ENCODE measurements around the gene MRO. TPM values are rescaled to one million over a fixed set of nuclear protein-coding genes. Genes with fewer than 3 reads are reported as not detected.

MRO gene
- total and polyA plus RNA-seq, 12 donors: 0.22 to 4.3 (median 1.6) TPM

DNA sequence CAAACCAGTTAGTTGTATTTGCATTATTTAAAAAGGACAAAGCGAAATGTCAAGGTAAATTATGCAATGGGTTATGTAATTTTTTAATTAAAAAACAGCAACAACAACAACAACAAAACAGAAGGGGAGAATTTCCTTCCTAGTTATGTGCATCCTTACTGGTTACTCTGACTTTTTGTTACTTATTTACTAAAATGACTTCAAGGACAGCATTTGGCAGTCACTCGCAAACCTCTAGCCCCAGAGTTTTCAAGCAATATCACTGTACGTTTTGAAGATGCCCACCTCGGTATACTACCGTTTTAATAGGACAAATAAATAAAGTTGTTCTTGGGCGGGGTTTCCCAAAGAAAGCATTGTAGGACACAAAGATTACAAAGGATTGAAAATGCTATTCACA, 24.7 kb upstream of the MRO start:
- H3K27me3 ChIP-seq: no peaks in the 10 kb centered on the region
- 72 to 80% methylated on average over 6 of the region's 6 CpGs for WGBS, 2 donors
- no peaks in the 10 kb centered on the region for H3K36me3 ChIP-seq
- H3K4me3 ChIP-seq: no peak overlapping the region
- DNase-seq (no peak), ATAC-seq (no peak)
- TF ChIP-seq, protein P1, sequence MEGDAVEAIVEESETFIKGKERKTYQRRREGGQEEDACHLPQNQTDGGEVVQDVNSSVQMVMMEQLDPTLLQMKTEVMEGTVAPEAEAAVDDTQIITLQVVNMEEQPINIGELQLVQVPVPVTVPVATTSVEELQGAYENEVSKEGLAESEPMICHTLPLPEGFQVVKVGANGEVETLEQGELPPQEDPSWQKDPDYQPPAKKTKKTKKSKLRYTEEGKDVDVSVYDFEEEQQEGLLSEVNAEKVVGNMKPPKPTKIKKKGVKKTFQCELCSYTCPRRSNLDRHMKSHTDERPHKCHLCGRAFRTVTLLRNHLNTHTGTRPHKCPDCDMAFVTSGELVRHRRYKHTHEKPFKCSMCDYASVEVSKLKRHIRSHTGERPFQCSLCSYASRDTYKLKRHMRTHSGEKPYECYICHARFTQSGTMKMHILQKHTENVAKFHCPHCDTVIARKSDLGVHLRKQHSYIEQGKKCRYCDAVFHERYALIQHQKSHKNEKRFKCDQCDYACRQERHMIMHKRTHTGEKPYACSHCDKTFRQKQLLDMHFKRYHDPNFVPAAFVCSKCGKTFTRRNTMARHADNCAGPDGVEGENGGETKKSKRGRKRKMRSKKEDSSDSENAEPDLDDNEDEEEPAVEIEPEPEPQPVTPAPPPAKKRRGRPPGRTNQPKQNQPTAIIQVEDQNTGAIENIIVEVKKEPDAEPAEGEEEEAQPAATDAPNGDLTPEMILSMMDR (IDR thresholded peaks at IDR 0.05): no peak
- peak overlapping the region in 8 of 10 donors; percentile 2 to 78 (median 66) for H3K27ac ChIP-seq
- H3K9me3 ChIP-seq: no peaks in the 10 kb centered on the region
- peaks cover 0 to 45% (median 22%) of the 10 kb centered on the region in 9 donors for H3K4me1 ChIP-seq
- intact Hi-C loops (cut with DNase I): no loop called here

DNA sequence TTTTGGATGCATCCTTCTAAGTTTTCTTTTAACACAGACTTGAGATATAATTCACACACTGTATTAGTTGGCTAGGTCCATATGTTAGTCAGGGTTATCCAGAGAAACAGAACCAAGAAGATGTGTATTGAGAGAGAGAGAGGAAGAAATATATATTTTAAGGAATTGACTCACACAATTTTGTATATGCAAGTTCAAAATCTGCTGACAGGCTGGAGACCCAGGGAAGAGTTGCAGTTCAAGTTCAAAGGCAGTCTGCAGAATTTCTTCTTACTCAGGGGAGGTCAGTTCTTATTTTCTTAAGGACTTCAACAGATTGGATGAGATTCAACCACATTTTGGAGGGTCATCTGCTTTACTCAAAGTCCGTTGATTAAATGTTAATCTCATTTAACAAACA, 23.0 kb upstream of the MRO start:
- intact Hi-C loops (cut with DNase I): no loop called here
- H3K9me3 ChIP-seq: no peaks in the 10 kb centered on the region
- WGBS, 2 donors: 0 to 33% methylated on average over 1 of the region's 1 CpG
- peak overlapping the region in 5 of 10 donors; percentile 2 to 78 (median 36) for H3K27ac ChIP-seq
- no peaks in the 10 kb centered on the region for H3K27me3 ChIP-seq
- H3K4me1 ChIP-seq: peaks cover 0 to 29% (median 10%) of the 10 kb centered on the region in 9 donors
- DNase-seq: no peak
- no peak overlapping the region for H3K4me3 ChIP-seq
- no peaks in the 10 kb centered on the region for H3K36me3 ChIP-seq
- no peak for ATAC-seq
- TF ChIP-seq, protein P1 (IDR thresholded peaks at IDR 0.05): no peak

DNA sequence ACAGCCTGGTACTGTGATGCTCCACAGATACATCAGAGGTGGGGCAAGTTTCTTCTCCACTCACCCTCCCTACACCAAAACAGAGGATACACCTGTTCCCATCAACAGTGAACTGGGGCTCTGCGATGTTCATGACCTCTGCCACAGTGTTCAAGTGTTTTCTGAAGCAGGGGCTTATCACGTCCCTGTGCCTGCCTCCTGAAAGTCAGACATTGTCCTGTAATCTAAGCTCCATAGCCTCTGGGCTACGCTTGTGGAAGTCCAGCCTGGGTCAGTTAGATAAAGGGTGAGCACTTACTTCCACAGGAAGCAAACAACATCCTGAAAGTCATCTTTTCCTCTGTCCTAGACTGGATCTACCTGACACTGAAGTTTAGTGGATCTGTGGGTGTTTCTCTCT, 20.2 kb upstream of the MRO start:
- Histone ChIP-seq H3K9me3 (no peaks in the 10 kb centered on the region), H3K27ac (peak overlapping the region in 7 of 10 donors; percentile 13 to 44 (median 42)), H3K4me3 (no peak overlapping the region), H3K4me1 (peaks cover 0 to 32% (median 11%) of the 10 kb centered on the region in 9 donors), H3K36me3 (no peaks in the 10 kb centered on the region), H3K27me3 (no peaks in the 10 kb centered on the region)
- TF ChIP-seq, protein P1 (IDR thresholded peaks at IDR 0.05): no peak
- peak in 6 of 8 donors; percentile 13 to 73 (median 54) for ATAC-seq
- WGBS, 2 donors: 8% methylated on average over 3 of the region's 3 CpGs
- intact Hi-C loops (cut with DNase I): no loop called here
- no peak for DNase-seq

DNA sequence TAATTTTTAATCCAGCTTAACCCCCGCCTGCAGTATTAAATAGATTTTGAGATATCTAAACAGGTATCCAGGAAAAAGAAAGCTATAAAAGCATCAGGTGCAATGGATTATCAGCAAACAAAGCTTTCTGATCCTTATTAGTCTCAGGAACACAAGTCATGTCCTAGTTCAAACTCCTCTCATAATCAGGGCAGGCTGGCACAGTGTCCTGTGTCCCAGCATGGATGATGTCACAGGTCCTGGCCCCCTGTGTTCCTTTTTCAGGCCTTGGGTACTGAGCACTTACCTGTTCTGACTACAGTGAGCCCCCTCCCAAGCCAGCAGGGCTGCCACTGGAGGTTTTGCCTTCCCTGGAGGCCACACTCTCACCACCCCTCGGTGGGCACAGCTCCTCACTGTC, 19.5 kb upstream of the MRO start:
- Histone ChIP-seq H3K27me3 (no peaks in the 10 kb centered on the region), H3K27ac (peak overlapping the region in 3 of 10 donors; percentile 13 to 44 (median 42)), H3K9me3 (no peaks in the 10 kb centered on the region), H3K4me1 (peaks cover 0 to 32% (median 7%) of the 10 kb centered on the region in 9 donors), H3K36me3 (no peaks in the 10 kb centered on the region), H3K4me3 (no peak overlapping the region)
- TF ChIP-seq, protein P1 (IDR thresholded peaks at IDR 0.05): no peak
- ATAC-seq (peak in 1 of 8 donors; percentile 38), DNase-seq (no peak)
- intact Hi-C loops (cut with DNase I): no loop called here
- 81 to 85% methylated on average over 2 of the region's 2 CpGs for WGBS, 2 donors

All from heart right ventricle (tissue), 16 donors.